Astrocyte (in vitro differentiated cells and primary cell): ENCODE results near the gene EFCC1. TPM values are rescaled to one million over a fixed set of nuclear protein-coding genes. Genes with fewer than 3 reads are reported as not detected.
A peak's percentile ranks its signal among the peaks of the same experiment; 100 is the strongest.
"Not testable (repeated sequence)": the region's sequence is repeated elsewhere in the genome, so short reads cannot be mapped to it uniquely, and the experiment has no call there.

Experiments used
- DNase-seq: peaks from one replicate; pipeline ENCODE4 v3.0.0-alpha.2; 2010; ENCODE audit warnings: low read depth
- FAIRE-seq: peaks from 2 replicates; lab custom pipeline; 2011; peaks lifted over from hg19 to GRCh38; lab: Jason Lieb, UNC
- H2AFZ ChIP-seq: 2 replicates; pipeline ENCODE4 v1.6.0; 2012; ENCODE audit warnings: low read depth, low read length, inconsistent platforms
- H3K27ac ChIP-seq: 2 replicates; pipeline ENCODE4 v1.5.1; 2011; ENCODE audit warnings: low read depth, low read length, inconsistent platforms
- H3K27me3 ChIP-seq: 2 replicates; pipeline ENCODE4 v1.6.0; 2011; ENCODE audit warnings: low read length, inconsistent platforms; ENCODE audit not compliant: insufficient read depth
- H3K36me3 ChIP-seq: 2 replicates; pipeline ENCODE4 v1.5.1; 2011; ENCODE audit warnings: low read length, inconsistent platforms; ENCODE audit not compliant: insufficient read depth
- H3K4me1 ChIP-seq: 2 replicates; pipeline ENCODE4 v1.5.1; 2011; ENCODE audit warnings: low read length, inconsistent platforms; ENCODE audit not compliant: insufficient read depth
- H3K4me2 ChIP-seq: 2 replicates; pipeline ENCODE4 v1.6.0; 2012; ENCODE audit warnings: low read length, inconsistent platforms
- H3K4me3 ChIP-seq: 2 replicates; pipeline ENCODE4 v1.5.1; 2011; ENCODE audit warnings: low read depth, mild to moderate bottlenecking, low read length, inconsistent platforms; ENCODE audit not compliant: insufficient read depth
- H3K79me2 ChIP-seq: 2 replicates; pipeline ENCODE4 v1.6.0; 2012; ENCODE audit warnings: mild to moderate bottlenecking, low read length, inconsistent platforms; ENCODE audit not compliant: insufficient read depth
- H3K9ac ChIP-seq: 2 replicates; pipeline ENCODE4 v1.6.0; 2012; ENCODE audit warnings: mild to moderate bottlenecking, low read length, inconsistent platforms
- H3K9me3 ChIP-seq: 2 replicates; pipeline ENCODE4 v1.5.1; 2012; ENCODE audit warnings: low read depth, mild to moderate bottlenecking, low read length, inconsistent platforms; ENCODE audit not compliant: insufficient read depth
- H4K20me1 ChIP-seq: 2 replicates; pipeline ENCODE4 v1.6.0; 2012; ENCODE audit warnings: low read length, inconsistent platforms; ENCODE audit not compliant: insufficient read depth
- H3K27ac Mint-ChIP-seq: one replicate; pipeline ENCODE4 v1.8.0; 2021; ENCODE audit warnings: mild to moderate bottlenecking, mixed read lengths; ENCODE audit not compliant: unreplicated experiment
- H3K27me3 Mint-ChIP-seq: one replicate; pipeline ENCODE4 v1.8.0; 2021; ENCODE audit warnings: low read depth, mixed read lengths; ENCODE audit not compliant: unreplicated experiment
- H3K36me3 Mint-ChIP-seq: one replicate; pipeline ENCODE4 v1.8.0; 2021; ENCODE audit warnings: low read depth, mixed read lengths; ENCODE audit not compliant: unreplicated experiment
- H3K4me1 Mint-ChIP-seq: one replicate; pipeline ENCODE4 v1.8.0; 2021; ENCODE audit warnings: low read depth, mixed read lengths; ENCODE audit not compliant: unreplicated experiment
- H3K4me3 Mint-ChIP-seq: one replicate; pipeline ENCODE4 v1.8.0; 2021; ENCODE audit warnings: mild to moderate bottlenecking, moderate library complexity, mixed read lengths; ENCODE audit not compliant: unreplicated experiment
- H3K9me3 Mint-ChIP-seq: one replicate; pipeline ENCODE4 v1.8.0; 2021; ENCODE audit warnings: mild to moderate bottlenecking, mixed read lengths; ENCODE audit not compliant: unreplicated experiment
- EZH2 ChIP-seq: IDR thresholded peaks from 2 replicates; pipeline ENCODE4 v1.6.1; 2012; ENCODE audit warnings: mild to moderate bottlenecking, low read length, inconsistent platforms; ENCODE audit not compliant: insufficient read depth
- total RNA-seq: library from RNA; stranded (reverse); gene quantifications from 2 replicates; pipeline ENCODE4 v1.2.1, GENCODE V29; 2021
- TF ChIP-seq, protein P1 (sequence below): IDR thresholded peaks from 2 replicates; pipeline ENCODE4 v1.5.1; 2011; ENCODE audit warnings: low read depth, mild to moderate bottlenecking, inconsistent platforms, low read length, moderate library complexity; ENCODE audit not compliant: insufficient read depth

Gene EFCC1
- total RNA-seq, 1 donor from 2014 or later: not detected

DNA sequence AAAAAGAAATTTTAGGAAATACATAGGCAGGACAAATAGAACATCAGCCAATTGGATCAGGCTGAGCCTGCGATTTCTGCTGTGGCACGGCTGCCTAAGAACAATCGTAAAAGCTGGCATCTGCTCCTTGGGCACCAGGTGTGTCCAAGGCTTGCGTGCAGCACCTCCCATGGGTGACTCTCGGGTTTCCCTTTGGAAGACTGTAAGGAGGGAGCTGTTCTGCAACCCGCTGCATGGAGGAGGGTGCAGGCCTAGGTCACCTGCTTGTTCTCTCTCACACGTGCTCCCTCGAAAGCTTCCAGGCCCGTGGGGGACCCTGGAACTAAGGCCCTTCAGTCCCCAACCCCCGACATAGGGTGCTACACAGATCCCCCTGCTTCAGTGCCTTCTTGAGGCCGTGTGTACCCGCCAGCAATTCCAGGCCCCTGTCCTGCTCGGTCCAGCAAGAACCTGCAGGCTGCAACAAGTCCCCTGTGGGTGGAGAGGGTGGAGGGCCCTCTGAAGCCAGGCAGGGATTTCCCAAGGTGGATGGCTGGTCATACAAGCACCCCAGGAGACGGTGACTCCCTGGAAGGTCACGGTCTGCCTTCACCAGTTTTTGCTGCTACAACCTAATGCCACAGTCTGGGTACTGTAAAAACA is 62.9 kb downstream of the EFCC1 start:
- FAIRE-seq: no peak
- no peak overlapping the region for H3K27ac Mint-ChIP-seq
- Histone ChIP-seq H3K36me3 (no peaks in the 10 kb centered on the region), H3K79me2 (no peaks in the 10 kb centered on the region), H4K20me1 (no peaks in the 10 kb centered on the region), H3K9me3 (no peaks in the 10 kb centered on the region), H3K27me3 (no peaks in the 10 kb centered on the region), H3K4me2 (no peak overlapping the region), H2AFZ (no peak overlapping the region), H3K27ac (no peak overlapping the region), H3K9ac (no peak overlapping the region), H3K4me1 (no peaks in the 10 kb centered on the region), H3K4me3 (no peak overlapping the region)
- H3K9me3 Mint-ChIP-seq: no peaks in the 10 kb centered on the region
- H3K36me3 Mint-ChIP-seq: no peaks in the 10 kb centered on the region
- no peak for DNase-seq
- H3K4me3 Mint-ChIP-seq: no peak overlapping the region
- no peaks in the 10 kb centered on the region for H3K4me1 Mint-ChIP-seq
- H3K27me3 Mint-ChIP-seq: peaks cover 37% of the 10 kb centered on the region
- no peak for TF ChIP-seq EZH2
- TF ChIP-seq, protein P1, sequence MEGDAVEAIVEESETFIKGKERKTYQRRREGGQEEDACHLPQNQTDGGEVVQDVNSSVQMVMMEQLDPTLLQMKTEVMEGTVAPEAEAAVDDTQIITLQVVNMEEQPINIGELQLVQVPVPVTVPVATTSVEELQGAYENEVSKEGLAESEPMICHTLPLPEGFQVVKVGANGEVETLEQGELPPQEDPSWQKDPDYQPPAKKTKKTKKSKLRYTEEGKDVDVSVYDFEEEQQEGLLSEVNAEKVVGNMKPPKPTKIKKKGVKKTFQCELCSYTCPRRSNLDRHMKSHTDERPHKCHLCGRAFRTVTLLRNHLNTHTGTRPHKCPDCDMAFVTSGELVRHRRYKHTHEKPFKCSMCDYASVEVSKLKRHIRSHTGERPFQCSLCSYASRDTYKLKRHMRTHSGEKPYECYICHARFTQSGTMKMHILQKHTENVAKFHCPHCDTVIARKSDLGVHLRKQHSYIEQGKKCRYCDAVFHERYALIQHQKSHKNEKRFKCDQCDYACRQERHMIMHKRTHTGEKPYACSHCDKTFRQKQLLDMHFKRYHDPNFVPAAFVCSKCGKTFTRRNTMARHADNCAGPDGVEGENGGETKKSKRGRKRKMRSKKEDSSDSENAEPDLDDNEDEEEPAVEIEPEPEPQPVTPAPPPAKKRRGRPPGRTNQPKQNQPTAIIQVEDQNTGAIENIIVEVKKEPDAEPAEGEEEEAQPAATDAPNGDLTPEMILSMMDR: no peak

DNA sequence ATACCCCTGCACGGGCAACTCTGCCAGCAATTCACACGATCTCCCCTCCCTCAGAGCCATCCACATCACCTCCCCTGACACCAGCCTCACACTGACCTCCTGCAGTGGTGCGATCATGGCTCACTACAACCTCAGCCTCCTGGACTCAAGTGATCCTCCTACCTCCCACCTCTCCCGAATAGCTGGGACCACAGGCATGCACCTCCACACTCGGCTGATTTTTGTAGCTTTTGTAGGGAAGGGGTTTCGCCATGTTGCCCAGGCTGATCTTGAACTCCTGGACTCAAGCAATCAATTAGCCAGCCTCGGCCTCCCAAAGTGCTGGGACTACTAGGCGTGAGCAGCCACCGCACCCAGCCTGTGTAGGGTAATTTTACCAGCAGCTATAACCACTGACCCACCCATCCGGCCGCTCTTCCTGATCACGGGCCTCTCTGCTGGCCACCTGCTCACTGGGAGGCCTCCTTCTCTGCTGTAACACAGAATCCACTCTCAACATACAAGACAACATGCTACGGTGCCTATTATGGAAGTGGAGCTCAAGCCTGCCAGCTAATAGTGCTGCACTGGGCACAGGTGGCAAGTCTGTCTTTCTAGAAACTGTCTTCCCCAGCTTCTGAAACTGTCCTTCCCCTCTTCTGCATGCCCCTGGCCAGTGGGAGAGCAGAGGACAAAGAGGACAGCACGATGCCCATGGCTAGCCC is 64.1 kb downstream of the EFCC1 start:
- Histone ChIP-seq H3K4me3 (no peak overlapping the region), H3K4me1 (no peaks in the 10 kb centered on the region), H3K36me3 (no peaks in the 10 kb centered on the region), H2AFZ (no peak overlapping the region), H3K9me3 (no peaks in the 10 kb centered on the region), H4K20me1 (no peaks in the 10 kb centered on the region), H3K4me2 (no peak overlapping the region), H3K27ac (no peak overlapping the region), H3K27me3 (no peaks in the 10 kb centered on the region), H3K79me2 (no peaks in the 10 kb centered on the region), H3K9ac (no peak overlapping the region)
- no peak for TF ChIP-seq EZH2
- TF ChIP-seq, protein P1: no peak
- Mint-ChIP-seq H3K4me3 (no peak overlapping the region), H3K27me3 (peaks cover 35% of the 10 kb centered on the region), H3K36me3 (no peaks in the 10 kb centered on the region), H3K9me3 (peaks cover 3% of the 10 kb centered on the region), H3K27ac (no peak overlapping the region), H3K4me1 (no peaks in the 10 kb centered on the region)
- DNase-seq (no peak), FAIRE-seq (no peak)

DNA sequence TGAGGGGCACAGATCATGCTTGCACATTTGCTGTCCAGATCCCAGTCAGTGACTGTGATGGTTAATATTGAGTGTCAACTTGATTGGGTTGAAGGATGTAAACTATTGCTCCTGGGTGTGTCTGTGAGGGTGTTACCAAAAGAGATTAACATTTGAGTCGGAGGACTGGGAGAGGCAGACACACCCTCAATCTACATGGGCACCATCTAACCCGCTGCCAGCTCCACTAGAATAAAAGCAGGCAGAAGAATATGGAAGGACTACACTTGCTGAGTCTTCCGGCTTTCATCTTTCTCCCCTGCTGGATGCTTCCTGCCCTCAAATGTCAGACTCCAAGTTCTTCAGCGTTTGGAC is 64.6 kb downstream of the EFCC1 start:
- H3K79me2 ChIP-seq: no peaks in the 10 kb centered on the region
- no peak overlapping the region for H3K4me3 Mint-ChIP-seq
- FAIRE-seq: no peak

DNA sequence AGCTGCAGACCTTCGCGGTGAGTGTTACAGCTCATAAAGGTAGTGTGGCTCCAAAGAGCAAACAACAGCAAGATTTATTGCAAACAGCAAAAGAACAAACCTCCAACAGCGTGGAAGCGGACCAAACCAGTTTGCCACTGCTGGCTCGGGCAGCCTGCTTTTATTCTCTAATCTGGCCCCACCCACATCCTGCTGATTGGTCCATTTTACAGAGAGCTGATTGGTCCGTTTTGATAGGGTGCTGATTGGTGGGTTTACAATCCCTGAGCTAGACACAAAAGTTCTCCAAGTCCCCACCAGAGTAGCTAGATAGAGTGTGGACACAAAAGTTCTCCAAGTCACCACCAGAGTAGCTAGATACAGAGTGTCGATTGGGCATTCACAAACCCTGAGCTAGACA is 66.6 kb downstream of the EFCC1 start:
- not testable (repeated sequence) for H3K4me3 Mint-ChIP-seq, H3K36me3 Mint-ChIP-seq, H3K9me3 Mint-ChIP-seq, H2AFZ ChIP-seq, H3K4me1 ChIP-seq, H3K36me3 ChIP-seq, H3K9me3 ChIP-seq, H3K27me3 ChIP-seq, H3K79me2 ChIP-seq, FAIRE-seq, H4K20me1 ChIP-seq, H3K4me1 Mint-ChIP-seq, H3K27ac ChIP-seq, DNase-seq, H3K27ac Mint-ChIP-seq, H3K9ac ChIP-seq, H3K4me3 ChIP-seq
- peaks cover 37% of the 10 kb centered on the region for H3K27me3 Mint-ChIP-seq
- peak overlapping the region; percentile 73 for H3K4me2 ChIP-seq

More for the DNA sequence above, 64.6 kb downstream of the EFCC1 start:
- Histone ChIP-seq H3K36me3 (no peaks in the 10 kb centered on the region), H3K27ac (no peak overlapping the region), H2AFZ (no peak overlapping the region), H3K9ac (no peak overlapping the region), H3K4me3 (no peak overlapping the region), H3K4me2 (no peak overlapping the region), H4K20me1 (no peaks in the 10 kb centered on the region), H3K9me3 (no peaks in the 10 kb centered on the region), H3K4me1 (no peaks in the 10 kb centered on the region), H3K27me3 (no peaks in the 10 kb centered on the region)
- no peak for TF ChIP-seq EZH2
- TF ChIP-seq, protein P1: no peak
- H3K36me3 Mint-ChIP-seq: no peaks in the 10 kb centered on the region
- H3K27ac Mint-ChIP-seq: no peak overlapping the region
- DNase-seq: no peak
- no peaks in the 10 kb centered on the region for H3K4me1 Mint-ChIP-seq
- peaks cover 3% of the 10 kb centered on the region for H3K9me3 Mint-ChIP-seq
- H3K27me3 Mint-ChIP-seq: peaks cover 38% of the 10 kb centered on the region
